LHCN-M2 (cell line): ENCODE data around the gene GPRC5D. TPM values are rescaled to one million over a fixed set of nuclear protein-coding genes. Genes with fewer than 3 reads are reported as not detected.

Experiments used
- total RNA-seq: library from RNA; depleted of rRNA; stranded (reverse); fragments of >200 nt; gene quantifications from 2 replicates; pipeline ENCODE4 v1.2.3, GENCODE V29; 2014; rRNA removed

The GPRC5D gene
- total RNA-seq, 1 experiment from 2014 or later, result not detected

Other genes starting within 250 kb of the GPRC5D start
- gene CDKN1B, start 234.8 kb downstream of the GPRC5D start, total RNA-seq, result 21.2 and 27.4 TPM in 2 replicates
- 8.0 and 9.3 TPM in 2 replicates for gene APOLD1, start 166.5 kb downstream of the GPRC5D start, total RNA-seq
- gene DDX47, start 138.8 kb downstream of the GPRC5D start, total RNA-seq, result 69.2 and 69.4 TPM in 2 replicates
- 1.7 and 2.6 TPM in 2 replicates for gene GPRC5A, start 60.6 kb downstream of the GPRC5D start, total RNA-seq
- 7.7 and 8.0 TPM in 2 replicates for gene HEBP1, start 48.1 kb upstream of the GPRC5D start, total RNA-seq
- 9.1 and 9.2 TPM in 2 replicates for gene FAM234B, start 92.2 kb upstream of the GPRC5D start, total RNA-seq
- gene GSG1, start 151.5 kb upstream of the GPRC5D start, total RNA-seq, result 6.7 and 9.0 TPM in 2 replicates
- 590 and 679 TPM in 2 replicates for gene EMP1, start 244.6 kb upstream of the GPRC5D start, total RNA-seq